GM19240 (cell line): ENCODE data around the gene OR4M1.
"Not testable (repeated sequence)": the region's sequence is repeated elsewhere in the genome, so short reads cannot be mapped to it uniquely, and the experiment has no call there.

Experiments used
- DNase-seq: peaks from one replicate; pipeline ENCODE4 v3.0.0; 2011; ENCODE audit warnings: low spot score; ENCODE audit not compliant: insufficient read length

The OR4M1 gene, protein sequence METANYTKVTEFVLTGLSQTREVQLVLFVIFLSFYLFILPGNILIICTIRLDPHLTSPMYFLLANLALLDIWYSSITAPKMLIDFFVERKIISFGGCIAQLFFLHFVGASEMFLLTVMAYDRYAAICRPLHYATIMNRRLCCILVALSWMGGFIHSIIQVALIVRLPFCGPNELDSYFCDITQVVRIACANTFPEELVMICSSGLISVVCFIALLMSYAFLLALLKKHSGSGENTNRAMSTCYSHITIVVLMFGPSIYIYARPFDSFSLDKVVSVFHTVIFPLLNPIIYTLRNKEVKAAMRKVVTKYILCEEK

DNA sequence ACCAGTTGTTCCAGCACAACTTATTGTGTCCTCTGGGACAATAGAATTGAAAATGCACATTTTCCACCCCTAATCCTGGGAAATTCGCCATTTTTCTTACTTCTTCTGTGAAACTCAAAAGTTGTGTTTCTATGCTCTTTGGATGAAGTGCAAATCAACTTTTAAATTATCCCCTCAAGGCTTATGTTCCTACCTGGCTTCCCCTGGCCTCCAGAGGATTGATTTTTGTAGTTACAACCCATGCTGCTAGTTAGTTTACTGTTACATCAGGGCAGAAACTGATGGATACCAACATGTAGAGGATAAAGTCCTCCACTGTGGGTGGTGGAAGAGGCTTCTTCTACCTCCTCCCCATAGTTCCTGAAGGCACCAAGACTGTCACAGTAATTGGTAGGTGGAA is at the start of gene OR4M1:
TSS of gene OR4M1 (plus strand) at position 301 of the 400 bp plus-strand sequence. CDS start 6,819 bp downstream, outside the sequence.
- DNase-seq, result not testable (repeated sequence)

DNA sequence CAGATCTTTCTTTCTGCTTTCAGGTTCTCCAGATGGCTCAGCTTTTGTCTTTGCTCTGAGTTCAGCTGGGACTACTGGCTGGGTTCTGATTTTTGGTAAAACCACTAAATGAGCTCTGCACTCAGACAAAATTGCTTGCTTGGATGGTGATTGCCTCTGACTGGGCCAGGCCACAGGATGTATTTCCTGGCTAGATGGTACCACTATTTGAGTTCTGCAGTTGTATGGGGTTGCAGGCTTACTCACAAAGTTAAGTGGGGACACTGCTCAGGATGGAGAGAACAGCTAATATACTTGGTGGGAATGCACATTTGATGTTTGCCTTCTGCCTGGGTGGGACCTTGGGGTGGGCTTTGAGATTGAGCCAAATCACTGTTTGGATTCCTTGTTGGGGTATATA is 43.9 kb upstream of the OR4M1 start:
- DNase-seq, result no peak

- DNase-seq, result no peak
These were observed 43.5 kb upstream of the OR4M1 start for GRCh38 chr14:19729763-19730162.

GRCh38 chr14:19733893-19734292 is 39.4 kb upstream of the OR4M1 start:
- DNase-seq, result not testable (repeated sequence)

DNA sequence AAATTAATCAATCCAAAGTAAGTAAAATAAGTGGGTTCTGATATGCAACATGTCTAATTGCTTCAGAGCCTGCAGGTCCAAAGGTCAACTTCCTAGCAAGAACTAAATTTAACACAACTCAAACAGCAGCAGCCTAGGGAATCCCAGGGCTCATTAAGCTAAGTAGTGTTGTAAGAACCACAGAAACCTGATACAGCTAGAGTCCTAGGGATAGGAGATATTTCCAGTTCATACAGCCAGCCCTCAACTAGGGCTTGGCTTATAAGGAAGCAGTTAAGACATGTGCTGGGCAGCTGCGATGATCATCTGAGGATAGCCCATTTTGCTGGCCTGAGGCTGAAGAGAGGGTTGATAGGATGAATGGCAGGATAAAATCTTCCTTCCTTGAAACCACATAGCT is 30.0 kb upstream of the OR4M1 start, which contains the start of gene OR4Q3:
TSS of gene OR4Q3 (plus strand) at position 316 of the 400 bp plus-strand sequence.
- DNase-seq, result no peak

- not testable (repeated sequence) for DNase-seq
These were observed 21.0 kb upstream of the OR4M1 start for GRCh38 chr14:19752316-19752715.

- DNase-seq, result no peak
These were observed 19.1 kb upstream of the OR4M1 start for GRCh38 chr14:19754172-19754571.

GRCh38 chr14:19771491-19771890 is 1.8 kb upstream of the OR4M1 start:
- not testable (repeated sequence) for DNase-seq

GRCh38 chr14:19771895-19772430 is 1.3 kb upstream of the OR4M1 start:
- DNase-seq, result no peak

GRCh38 chr14:19772454-19772853 is 850 bp upstream of the OR4M1 start:
- DNase-seq, result not testable (repeated sequence)

DNA sequence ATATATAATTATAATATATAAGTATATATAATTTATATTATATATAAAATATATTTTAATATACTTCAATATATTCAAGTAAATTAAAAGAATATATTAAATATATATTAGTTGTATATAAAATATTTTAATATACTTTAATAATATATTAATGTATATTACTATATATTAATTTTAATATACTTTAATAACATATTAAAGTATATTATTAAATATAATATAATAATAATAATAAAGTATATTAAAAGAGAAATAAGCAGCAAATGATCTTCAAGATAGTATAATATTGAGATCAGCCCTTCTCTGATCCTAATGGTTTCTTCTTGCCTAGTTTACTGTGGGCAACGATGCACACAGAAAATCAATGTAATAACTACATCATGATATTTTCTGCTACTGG is 2.3 kb downstream of the OR4M1 start:
- no peak for DNase-seq

DNA sequence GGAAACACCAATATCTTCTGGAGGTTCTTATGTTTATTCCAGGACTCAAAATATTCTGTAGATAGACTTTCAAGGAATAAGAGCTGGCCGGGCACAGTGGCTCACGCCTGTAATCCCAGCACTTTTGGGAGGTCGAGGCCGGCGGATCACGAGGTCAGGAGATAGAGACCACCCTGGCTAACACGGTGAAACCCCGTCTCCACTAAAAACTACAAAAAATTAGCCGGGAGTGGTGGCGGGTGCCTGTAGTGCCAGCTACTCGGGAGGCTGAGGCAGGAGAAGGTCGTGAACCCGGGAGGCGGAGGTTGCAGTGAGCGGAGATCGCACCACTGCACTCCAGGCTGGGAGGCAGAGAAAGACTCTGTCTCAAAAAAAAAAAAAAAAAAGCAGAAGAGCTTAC is 12.5 kb downstream of the OR4M1 start:
- not testable (repeated sequence) for DNase-seq

- DNase-seq, result not testable (repeated sequence)
These were observed 14.0 kb downstream of the OR4M1 start for GRCh38 chr14:19787318-19787717.

- DNase-seq, result not testable (repeated sequence)
These were observed 14.8 kb downstream of the OR4M1 start for GRCh38 chr14:19788150-19788549.

GRCh38 chr14:19796520-19797108 is 23.3 kb downstream of the OR4M1 start:
- DNase-seq, result not testable (repeated sequence)

DNA sequence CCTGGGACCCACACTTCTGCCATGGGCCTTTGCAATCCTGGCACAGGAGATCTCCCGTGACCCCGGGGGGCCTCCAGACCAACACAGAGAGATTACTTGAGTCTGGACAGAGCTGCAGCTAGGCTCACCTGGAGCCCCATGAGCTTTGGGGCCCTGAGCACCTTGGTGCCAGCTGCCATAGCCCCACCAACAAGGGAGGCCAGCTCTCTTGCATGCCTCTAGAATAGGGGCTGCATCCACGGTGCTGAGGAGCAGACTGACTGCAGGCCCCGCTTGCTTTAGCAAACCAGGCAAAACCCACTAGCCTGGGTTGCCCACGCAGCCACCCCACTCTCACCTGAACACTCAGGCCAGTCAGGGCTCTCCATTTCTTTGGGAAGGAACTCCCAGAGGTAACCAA is 26.6 kb downstream of the OR4M1 start:
- no peak for DNase-seq

DNA sequence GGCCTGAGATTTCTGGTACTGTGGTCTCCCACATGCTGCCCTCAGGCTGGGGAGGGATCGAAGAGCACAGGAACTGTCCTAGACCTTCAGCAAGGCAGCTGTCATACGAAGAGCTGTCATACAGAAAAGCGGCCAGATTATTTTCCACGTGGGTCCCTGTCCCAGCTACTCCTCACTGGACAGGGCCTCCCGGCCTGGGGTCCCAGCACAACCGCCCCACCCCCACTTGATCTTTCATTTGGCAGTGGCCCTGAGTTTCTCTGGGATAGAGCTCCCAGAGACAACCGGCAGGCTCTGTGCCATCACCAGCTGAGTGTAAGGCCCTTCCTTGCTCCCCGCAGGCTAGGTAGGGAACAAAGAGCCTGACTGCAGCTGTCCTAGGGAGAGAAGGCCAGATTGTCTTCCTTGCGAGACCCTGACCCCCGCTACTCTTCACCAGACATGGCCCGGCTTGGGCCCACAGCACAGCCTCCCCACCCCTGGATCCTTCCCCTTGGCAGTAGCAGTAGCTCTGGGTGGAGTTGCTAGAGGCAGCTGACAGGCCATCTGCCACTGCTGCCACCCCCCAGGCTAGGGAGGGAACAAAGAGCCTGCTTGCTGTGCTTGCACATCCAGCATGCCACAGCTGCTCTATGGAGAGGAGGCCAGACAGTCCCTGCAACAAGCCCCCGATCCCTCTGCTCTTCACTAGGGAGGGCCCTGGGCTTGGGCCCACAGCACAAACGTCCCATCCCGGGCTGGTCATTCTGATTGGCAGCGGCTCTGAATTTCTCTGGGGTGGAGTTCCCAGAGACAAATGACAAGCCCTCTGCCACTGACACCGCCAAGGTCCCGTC is 27.2 kb downstream of the OR4M1 start:
- no peak for DNase-seq

DNA sequence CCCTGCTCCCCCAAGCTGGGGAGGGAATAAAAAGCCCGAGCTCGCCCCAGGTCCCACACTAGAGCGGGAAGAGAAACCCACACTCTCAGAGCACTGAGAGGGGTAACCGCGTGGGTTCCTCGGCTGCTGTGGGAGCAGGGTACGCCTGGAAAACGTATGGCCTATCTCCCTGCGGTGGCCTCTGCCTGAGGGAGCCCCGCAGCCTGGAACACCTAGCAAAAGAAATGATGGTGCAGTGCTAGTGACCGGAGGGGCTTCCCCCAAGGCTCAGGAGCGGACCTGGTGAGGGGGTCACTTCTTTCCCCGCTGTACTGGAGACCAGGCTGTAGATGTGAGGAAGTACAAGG is 27.8 kb downstream of the OR4M1 start:
- DNase-seq, result no peak

DNA sequence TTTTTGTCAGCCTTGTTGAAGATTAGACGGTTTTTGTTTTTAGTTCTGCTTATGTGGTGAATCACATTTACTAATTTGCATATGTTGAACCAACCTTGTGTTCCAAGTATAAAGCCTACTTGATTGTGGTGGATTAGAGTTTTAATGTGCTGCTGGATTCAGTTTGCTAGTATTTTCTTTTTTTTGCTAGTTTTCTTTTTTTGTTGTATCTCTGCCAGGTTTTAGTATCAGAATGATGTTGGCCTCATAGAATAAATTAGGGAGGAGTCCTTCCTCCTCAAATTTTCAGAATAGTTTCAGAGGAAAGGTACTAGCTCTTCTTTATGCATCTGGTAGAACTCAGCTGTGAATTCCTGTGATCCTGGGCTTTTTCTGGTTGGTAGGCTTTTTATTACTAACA is 30.2 kb downstream of the OR4M1 start, which contains the start of gene OR4N2:
TSS of gene OR4N2 (plus strand) at position 301 of the 400 bp plus-strand sequence. CDS start 23,679 bp downstream, outside the sequence.
- not testable (repeated sequence) for DNase-seq

DNA sequence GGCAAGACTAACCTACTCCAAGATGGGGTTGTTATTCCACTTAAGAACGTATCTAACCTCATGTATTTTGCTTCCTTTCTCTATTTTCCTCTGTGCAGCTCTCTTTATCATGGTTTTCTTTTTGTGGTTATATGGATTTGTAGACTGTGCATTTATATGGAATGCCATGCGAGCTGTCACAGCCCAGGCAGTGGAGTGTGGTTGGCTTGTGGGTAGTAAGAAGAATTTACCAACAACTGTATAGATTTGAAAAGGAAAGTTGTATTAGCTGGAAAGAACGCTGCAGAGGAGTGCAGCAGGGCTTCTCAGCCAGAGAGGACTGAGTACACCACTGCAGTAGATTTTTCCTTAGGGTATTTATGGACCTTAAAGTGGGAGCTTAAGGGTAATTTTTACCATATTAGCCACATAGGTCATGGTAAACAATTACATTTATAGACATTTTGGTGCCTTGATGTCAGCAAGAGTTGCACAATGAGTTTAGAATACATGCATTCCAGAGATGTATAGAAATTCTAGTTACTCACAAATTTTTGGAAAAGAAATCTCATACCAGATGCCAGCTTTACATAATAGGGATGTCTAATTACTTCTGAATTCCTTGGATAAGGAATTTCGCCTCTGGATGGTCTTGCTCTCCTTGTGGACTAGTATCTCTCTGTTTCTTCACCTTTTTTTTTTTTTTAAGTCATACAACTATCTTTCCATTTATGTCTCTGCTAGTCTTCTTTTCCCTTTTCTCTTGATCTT is 40.0 kb downstream of the OR4M1 start:
- DNase-seq, result not testable (repeated sequence)

GRCh38 chr14:19819879-19820278 is 46.6 kb downstream of the OR4M1 start:
- DNase-seq, result not testable (repeated sequence)
